AG09319 (cell line): Measurements from ENCODE around the gene XRCC4.

Experiments
- DNase-seq: peaks from one replicate; pipeline ENCODE4 v3.0.0-alpha.2; 2010; ENCODE audit warnings: low read depth; ENCODE audit errors: extremely low read depth
- CTCF ChIP-seq: IDR thresholded peaks from 2 replicates; pipeline ENCODE4 v1.5.1; 2011; ENCODE audit warnings: low read depth, mild to moderate bottlenecking, inconsistent platforms, low read length, moderate library complexity

XRCC4 gene

GRCh38 chr5:83357621-83358231, 280.4 kb downstream of the XRCC4 start:
- no peak for TF ChIP-seq CTCF
- DNase-seq = no peak

- TF ChIP-seq CTCF = no peak
- no peak for DNase-seq
These were observed 283.2 kb downstream of the XRCC4 start for GRCh38 chr5:83360573-83360972.

- no peak for DNase-seq
- no peak for TF ChIP-seq CTCF
These were observed 285.2 kb downstream of the XRCC4 start for GRCh38 chr5:83362526-83362925.

- no peak for TF ChIP-seq CTCF
- DNase-seq = no peak
These were observed 286.0 kb downstream of the XRCC4 start for GRCh38 chr5:83363111-83363885.

- DNase-seq = no peak
- TF ChIP-seq CTCF = no peak
These were observed 286.5 kb downstream of the XRCC4 start for GRCh38 chr5:83363886-83364275.

- no peak for TF ChIP-seq CTCF
- no peak for DNase-seq
These were observed 287.3 kb downstream of the XRCC4 start for GRCh38 chr5:83364312-83365299.
